Measurements from ENCODE around the gene SP100. TPM values are rescaled to one million over a fixed set of nuclear protein-coding genes. Genes with fewer than 3 reads are reported as not detected.
"Not testable (repeated sequence)": the region's sequence is repeated elsewhere in the genome, so short reads cannot be mapped to it uniquely, and the experiment has no call there.

The SP100 gene
- total RNA-seq, 2 donors from 2014 or later = 66.5 to 80.1 TPM

GRCh38 chr2:230475143-230475542, 59.1 kb downstream of the SP100 start:
- DNase-seq (ENCODE audit: low spot score) = no peak
- no peak for TF ChIP-seq CTCF (IDR thresholded peaks at IDR 0.05)
- peaks cover 0 to 13% of the 10 kb centered on the region in 2 donors for H3K9me3 ChIP-seq
- H3K27ac ChIP-seq = no peak overlapping the region
- no peak overlapping the region for H3K4me3 ChIP-seq
- no peaks in the 10 kb centered on the region for H3K4me1 ChIP-seq
- no peaks in the 10 kb centered on the region for H3K27me3 ChIP-seq
- H3K36me3 ChIP-seq = peaks cover 29% of the 10 kb centered on the region

GRCh38 chr2:230485801-230486341, 69.9 kb downstream of the SP100 start:
- Histone ChIP-seq H3K27me3 (no peaks in the 10 kb centered on the region), H3K36me3 (peaks cover 9% of the 10 kb centered on the region), H3K4me3 (no peak overlapping the region), H3K27ac (no peak overlapping the region), H3K4me1 (no peaks in the 10 kb centered on the region), H3K9me3 (peaks cover 0 to 3% of the 10 kb centered on the region in 2 donors)
- no peak for DNase-seq (ENCODE audit: low spot score)
- TF ChIP-seq CTCF (IDR thresholded peaks at IDR 0.05) = no peak

GRCh38 chr2:230491219-230491618, 75.2 kb downstream of the SP100 start:
- DNase-seq (ENCODE audit: low spot score); H3K27ac ChIP-seq; H3K4me1 ChIP-seq; H3K4me3 ChIP-seq; H3K9me3 ChIP-seq; H3K27me3 ChIP-seq: not testable (repeated sequence)
- peaks cover 37% of the 10 kb centered on the region for H3K36me3 ChIP-seq

- no peak overlapping the region for H3K27ac ChIP-seq
- peaks cover 43% of the 10 kb centered on the region for H3K36me3 ChIP-seq
- no peak for TF ChIP-seq CTCF (IDR thresholded peaks at IDR 0.05)
- no peaks in the 10 kb centered on the region for H3K4me1 ChIP-seq
- no peaks in the 10 kb centered on the region for H3K27me3 ChIP-seq
- peaks cover 0 to 3% of the 10 kb centered on the region in 2 donors for H3K9me3 ChIP-seq
- no peak for DNase-seq (ENCODE audit: low spot score)
- no peak overlapping the region for H3K4me3 ChIP-seq
These were observed 76.1 kb downstream of the SP100 start for GRCh38 chr2:230492107-230492506.

GRCh38 chr2:230494980-230495379, 79.0 kb downstream of the SP100 start:
- no peak for TF ChIP-seq CTCF (IDR thresholded peaks at IDR 0.05)
- H3K36me3 ChIP-seq = peaks cover 46% of the 10 kb centered on the region
- H3K4me1 ChIP-seq = no peaks in the 10 kb centered on the region
- H3K27me3 ChIP-seq = no peaks in the 10 kb centered on the region
- no peak overlapping the region for H3K4me3 ChIP-seq
- no peaks in the 10 kb centered on the region for H3K9me3 ChIP-seq
- H3K27ac ChIP-seq = no peak overlapping the region
- no peak for DNase-seq (ENCODE audit: low spot score)

- H3K27ac ChIP-seq = no peak overlapping the region
- H3K4me3 ChIP-seq = no peak overlapping the region
- DNase-seq (ENCODE audit: low spot score) = no peak
- no peak for TF ChIP-seq CTCF (IDR thresholded peaks at IDR 0.05)
- H3K9me3 ChIP-seq = no peaks in the 10 kb centered on the region
- H3K36me3 ChIP-seq = peaks cover 32% of the 10 kb centered on the region
- H3K27me3 ChIP-seq = no peaks in the 10 kb centered on the region
- H3K4me1 ChIP-seq = no peaks in the 10 kb centered on the region
These were observed 80.9 kb downstream of the SP100 start for GRCh38 chr2:230496891-230497290.

Data from right atrium auricular region (tissue), 2 donors.